H1 (cell line): ENCODE data around the gene CORO1C. TPM values are rescaled to one million over a fixed set of nuclear protein-coding genes. Genes with fewer than 3 reads are reported as not detected.

Source experiments
- CTCF ChIA-PET: fragments of 300-600 bp; sonication (Branson Sonifier 250); formaldehyde crosslinking; loops from one replicate; lab custom pipeline; 2021; ENCODE audit not compliant: partially characterized antibody; lab: Charles Lee
- POLR2A ChIA-PET: fragments of 300-600 bp; sonication (Branson Sonifier 250); formaldehyde crosslinking; loops from one replicate; lab custom pipeline; 2021; ENCODE audit warnings: inconsistent platforms; ENCODE audit not compliant: partially characterized antibody; lab: Charles Lee
- DNase-seq, 2 experiments: peaks; one replicate each; pipeline versions ENCODE4 v3.0.0 to v3.0.0-alpha.2; 2010 to 2022; ENCODE audit warnings: low spot score in 2 of 2, low read depth in 1 of 2, mixed read lengths in 1 of 2
- FAIRE-seq: peaks from 2 replicates; lab custom pipeline; 2011; peaks lifted over from hg19 to GRCh38; lab: Jason Lieb, UNC
- H2AFZ ChIP-seq: 2 replicates; pipeline ENCODE4 v1.8.1; 2012; ENCODE audit warnings: low read length, inconsistent platforms
- H2AK5ac ChIP-seq: 2 replicates; pipeline ENCODE4 v1.6.1; 2013; ENCODE audit warnings: low read depth, low read length
- H2BK120ac ChIP-seq: replicated peaks from 2 replicates; pipeline ENCODE3; 2013; ENCODE audit warnings: low read depth, low read length, inconsistent platforms
- H2BK12ac ChIP-seq: 2 replicates; pipeline ENCODE4 v1.6.1; 2013; ENCODE audit warnings: low read depth, low read length
- H2BK15ac ChIP-seq: 2 replicates; pipeline ENCODE4 v1.6.1; 2013; ENCODE audit warnings: low read length
- H2BK20ac ChIP-seq: 2 replicates; pipeline ENCODE4 v1.6.1; 2013; ENCODE audit warnings: low read length
- H2BK5ac ChIP-seq: 2 replicates; pipeline ENCODE4 v1.6.1; 2013; ENCODE audit warnings: low read depth, low read length
- H3K14ac ChIP-seq: 2 replicates; pipeline ENCODE4 v1.6.1; 2013; ENCODE audit warnings: inconsistent platforms; ENCODE audit not compliant: insufficient read length
- H3K18ac ChIP-seq: 2 replicates; pipeline ENCODE4 v1.6.1; 2013; ENCODE audit warnings: low read length; ENCODE audit errors: extremely low read depth
- H3K23ac ChIP-seq: 2 replicates; pipeline ENCODE4 v1.6.1; 2013; ENCODE audit warnings: inconsistent platforms; ENCODE audit not compliant: insufficient read length
- H3K23me2 ChIP-seq: 2 replicates; pipeline ENCODE4 v1.6.1; 2013; ENCODE audit warnings: low read depth, low read length
- H3K27ac ChIP-seq: 2 replicates; pipeline ENCODE4 v1.6.1; 2011; ENCODE audit warnings: low read depth, low read length, inconsistent platforms
- H3K27me3 ChIP-seq, 4 experiments: replicated peaks in 1 of 4; 1 replicate in 1 of 4; 2 replicates in 3 of 4; pipeline versions ENCODE4 v1.6.1 to v1.8.1; 2011 to 2013; ENCODE audit warnings: low read length in 3 of 4, mild to moderate bottlenecking in 3 of 4, inconsistent platforms in 2 of 4, mixed read lengths in 2 of 4, moderate library complexity in 1 of 4; ENCODE audit not compliant: control insufficient read depth in 3 of 4, insufficient read depth in 3 of 4; ENCODE audit errors: extremely low read depth in 1 of 4
- H3K36me3 ChIP-seq, 4 experiments: 2 replicates each; pipeline versions ENCODE4 v1.6.1 to v1.8.1; 2011 to 2013; ENCODE audit warnings: mild to moderate bottlenecking in 4 of 4, low read length in 3 of 4, moderate library complexity in 2 of 4, control low read depth in 1 of 4, inconsistent platforms in 1 of 4; ENCODE audit not compliant: insufficient read depth in 4 of 4, control insufficient read depth in 2 of 4
- H3K4ac ChIP-seq: replicated peaks from 2 replicates; pipeline ENCODE3; 2013; ENCODE audit warnings: low read length, low read depth, mixed read lengths, inconsistent platforms; ENCODE audit not compliant: insufficient read length
- H3K4me1 ChIP-seq, 4 experiments: replicated peaks in 1 of 4; 1 replicate in 1 of 4; 2 replicates in 3 of 4; pipeline versions ENCODE4 v1.6.1 to v1.8.1; 2011 to 2013; ENCODE audit warnings: low read length in 3 of 4, inconsistent platforms in 2 of 4, mixed read lengths in 1 of 4; ENCODE audit not compliant: insufficient read depth in 4 of 4, control insufficient read depth in 3 of 4
- H3K4me2 ChIP-seq, 2 experiments: 2 replicates each; pipeline versions ENCODE4 v1.6.1 to v1.8.1; 2011 to 2013; ENCODE audit warnings: low read depth in 2 of 2, low read length in 2 of 2, control low read depth in 1 of 2, inconsistent platforms in 1 of 2, mild to moderate bottlenecking in 1 of 2; ENCODE audit not compliant: insufficient read depth in 1 of 2
- H3K4me3 ChIP-seq, 4 experiments: fragments of 200-600, 300-600 bp in 1 of 4; sonication (generic), shearing (Covaris generic), sonication (Bioruptor Twin) in 1 of 4; 2 replicates each; pipeline versions ENCODE4 v1.5.1 to v1.8.1; 2011 to 2016; ENCODE audit warnings: low read length in 4 of 4, low read depth in 3 of 4, control low read depth in 2 of 4, inconsistent platforms in 2 of 4, mild to moderate bottlenecking in 2 of 4, mixed read lengths in 1 of 4, moderate library complexity in 1 of 4; ENCODE audit not compliant: insufficient read depth in 2 of 4; ENCODE audit errors: extremely low read depth in 1 of 4
- H3K56ac ChIP-seq: replicated peaks from 2 replicates; pipeline ENCODE3; 2013; ENCODE audit warnings: low read depth, mild to moderate bottlenecking, mixed read lengths, low read length, inconsistent platforms; ENCODE audit not compliant: insufficient read length
- H3K79me1 ChIP-seq: 2 replicates; pipeline ENCODE4 v1.6.1; 2013; ENCODE audit warnings: low read depth, low read length, control low read depth
- H3K79me2 ChIP-seq, 2 experiments: 2 replicates each; pipeline versions ENCODE4 v1.6.1 to v1.8.1; 2012 to 2013; ENCODE audit warnings: low read length in 2 of 2, mild to moderate bottlenecking in 2 of 2, inconsistent platforms in 1 of 2; ENCODE audit not compliant: insufficient read depth in 2 of 2, control insufficient read depth in 1 of 2
- H3K9ac ChIP-seq, 4 experiments: replicated peaks in 1 of 4; 1 replicate in 1 of 4; 2 replicates in 3 of 4; pipeline versions ENCODE4 v1.6.1 to v1.8.1; 2011 to 2013; ENCODE audit warnings: low read depth in 3 of 4, low read length in 3 of 4, control low read depth in 2 of 4, mild to moderate bottlenecking in 2 of 4, moderate library complexity in 2 of 4, inconsistent platforms in 1 of 4; ENCODE audit errors: extremely low read depth in 1 of 4
- H3K9me3 ChIP-seq, 2 experiments: 2 replicates each; pipeline versions ENCODE4 v1.6.1 to v1.8.1; 2012 to 2013; ENCODE audit warnings: mild to moderate bottlenecking in 2 of 2, moderate library complexity in 2 of 2, control low read depth in 1 of 2, inconsistent platforms in 1 of 2, low read depth in 1 of 2, low read length in 1 of 2, mixed read lengths in 1 of 2; ENCODE audit not compliant: insufficient read depth in 2 of 2
- H4K20me1 ChIP-seq, 2 experiments: replicated peaks in 1 of 2; 2 replicates each; pipeline versions ENCODE3 to v1.8.1; 2011 to 2013; ENCODE audit warnings: inconsistent platforms in 2 of 2, low read length in 2 of 2, mild to moderate bottlenecking in 1 of 2; ENCODE audit not compliant: insufficient read depth in 2 of 2, control insufficient read depth in 1 of 2
- H4K5ac ChIP-seq: 2 replicates; pipeline ENCODE4 v1.6.1; 2013; ENCODE audit warnings: low read length, low read depth, mixed read lengths, inconsistent platforms; ENCODE audit not compliant: insufficient read length
- H4K8ac ChIP-seq: 2 replicates; pipeline ENCODE4 v1.8.0; 2013; ENCODE audit warnings: mild to moderate bottlenecking, moderate library complexity, low read length, inconsistent platforms; ENCODE audit not compliant: insufficient read depth; ENCODE audit errors: extremely low read depth
- H4K91ac ChIP-seq: replicated peaks from 2 replicates; pipeline ENCODE3; 2013; ENCODE audit warnings: low read length, mixed read lengths, inconsistent platforms; ENCODE audit not compliant: insufficient read length
- EGR1 ChIP-seq: IDR thresholded peaks from 2 replicates; pipeline ENCODE4 v1.6.1; 2011; ENCODE audit warnings: low read depth, low read length, borderline replicate concordance
- GTF2F1 ChIP-seq: IDR thresholded peaks from 2 replicates; pipeline ENCODE4 v1.6.1; 2012; ENCODE audit warnings: low read depth, low read length, improper control_type of control experiment, borderline replicate concordance
- JUND ChIP-seq: IDR thresholded peaks from 2 replicates; pipeline ENCODE4 v1.6.1; 2011; ENCODE audit warnings: mild to moderate bottlenecking, improper control_type of control experiment, low read length
- KDM1A ChIP-seq: fragments of 200-600, 300-600 bp; sonication (generic); IDR thresholded peaks from 2 replicates; pipeline ENCODE4 v1.7.1; 2016; ENCODE audit warnings: mild to moderate bottlenecking, low read length, borderline replicate concordance
- NANOG ChIP-seq: IDR thresholded peaks from 2 replicates; pipeline ENCODE4 v1.6.1; 2011; ENCODE audit warnings: low read length, low read depth, mild to moderate bottlenecking, inconsistent platforms; ENCODE audit not compliant: insufficient read depth, poor library complexity, severe bottlenecking
- PHF8 ChIP-seq: fragments of 200-600 bp; sonication (generic); conservative IDR thresholded peaks from 2 replicates; pipeline ENCODE4 v1.7.1; 2012; ENCODE audit warnings: low read depth, mild to moderate bottlenecking, inconsistent platforms, low read length, moderate library complexity
- RFX5 ChIP-seq: IDR thresholded peaks from 2 replicates; pipeline ENCODE4 v1.6.1; 2011; ENCODE audit warnings: low read depth, low read length, improper control_type of control experiment, borderline replicate concordance
- RNF2 ChIP-seq: fragments of 200-900, 300-1000 bp; sonication (generic); IDR thresholded peaks from 2 replicates; pipeline ENCODE4 v1.7.1; 2016; ENCODE audit warnings: borderline replicate concordance, low read depth, mild to moderate bottlenecking, antibody characterized with exemption, low read length; ENCODE audit not compliant: poor library complexity, severe bottlenecking; ENCODE audit errors: missing control alignments
- SP4 ChIP-seq: IDR thresholded peaks from 2 replicates; pipeline ENCODE4 v1.6.1; 2012; ENCODE audit warnings: low read length, inconsistent platforms
- SUZ12 ChIP-seq: fragments of 200-600 bp; sonication (generic); IDR thresholded peaks from 2 replicates; pipeline ENCODE4 v1.6.1; 2012; ENCODE audit warnings: mild to moderate bottlenecking, inconsistent platforms, low read length, moderate library complexity, mixed read lengths
- WGBS, 2 experiments: shearing (Covaris generic) in 1 of 2; methylation state at CpG; one replicate each; pipeline versions ENCODE4 v1.1.6 to v1.1.7; 2013 to 2015; ENCODE audit warnings: low lambda C conversion rate in 2 of 2, mixed read lengths in 2 of 2, inconsistent platforms in 1 of 2, low coverage in 1 of 2, missing lambda C conversion rate in 1 of 2; ENCODE audit not compliant: insufficient replicate concordance in 2 of 2, insufficient coverage in 1 of 2, insufficient read length in 1 of 2; ENCODE audit errors: extremely low coverage in 1 of 2, missing lambda C conversion rate in 1 of 2; 5-methylcytosine and 5-hydroxymethylcytosine counted together
- polyA plus RNA-seq, 7 experiments: library from polyadenylated mRNA; depleted of rRNA in 3 of 7; stranded (reverse) in 5 of 7; unstranded in 2 of 7; fragments of >200 nt in 5 of 7; fragments of 200-250 nt in 2 of 7; gene quantifications; 1 replicate in 5 of 7; 2 replicates in 1 of 7; 4 replicates in 1 of 7; pipeline versions ENCODE4 v1.2.1 to v1.2.3, GENCODE V29; 2011 to 2013; ENCODE audit warnings: missing spikeins in 2 of 7, mixed read lengths in 2 of 7
- total RNA-seq: library from RNA; stranded (reverse); fragmentation: NEBNext Ultra II Directional; extraction: Animal tissue kit (Norgen Biotek cat#: 25700); gene quantifications from 2 replicates; pipeline ENCODE4 v1.2.1, GENCODE V29; 2021

Gene CORO1C
- total and polyA plus RNA-seq, 2 of the 8 experiments (the other 6 are each of a cell fraction or from before 2014, with no cell fraction given), result 72.7 to 120 TPM

DNA sequence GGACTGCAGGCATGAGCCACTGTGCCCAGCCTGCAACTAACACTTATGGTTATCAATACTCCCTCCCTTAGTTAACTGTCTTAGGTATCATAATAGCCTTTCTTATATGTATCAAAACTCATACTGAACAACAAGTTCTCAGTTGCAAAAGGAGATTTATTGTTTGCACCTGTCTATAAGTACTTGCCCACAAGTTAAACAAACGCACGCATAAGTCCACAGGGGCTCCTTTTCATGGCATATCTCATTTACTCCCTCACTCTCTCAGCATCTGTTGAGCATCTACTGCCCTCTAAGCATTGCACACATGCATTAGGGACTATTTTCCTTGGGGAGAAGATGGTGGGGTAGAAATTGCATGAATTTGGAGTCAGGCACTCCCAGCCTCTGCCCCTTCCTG is 46.7 kb upstream of the CORO1C start:
- Histone ChIP-seq H3K18ac (no peak overlapping the region), H3K27ac (no peak overlapping the region), H3K56ac (no peak overlapping the region), H3K23ac (no peak overlapping the region), H3K9me3 (no peaks in the 10 kb centered on the region), H3K36me3 (no peaks in the 10 kb centered on the region), H3K4me2 (no peak overlapping the region), H3K4ac (no peak overlapping the region), H2BK15ac (no peak overlapping the region), H3K9ac (no peak overlapping the region), H4K20me1 (peaks cover 0 to 4% of the 10 kb centered on the region in 2 experiments), H3K79me1 (no peaks in the 10 kb centered on the region; the same call in 1 of the 2 replicates), H3K4me3 (no peak overlapping the region), H2BK12ac (no peak overlapping the region), H2BK20ac (no peak overlapping the region), H2AK5ac (no peak overlapping the region), H3K79me2 (no peaks in the 10 kb centered on the region), H3K27me3 (no peaks in the 10 kb centered on the region), H3K14ac (no peak overlapping the region), H2BK120ac (no peak overlapping the region), H4K8ac (no peak overlapping the region), H4K91ac (no peak overlapping the region), H4K5ac (no peak overlapping the region), H3K4me1 (peaks cover 0 to 8% (median 0%) of the 10 kb centered on the region in 4 experiments; a peak in 3 of 7 replicates), H2AFZ (no peak overlapping the region), H2BK5ac (no peak overlapping the region), H3K23me2 (peaks cover 5% of the 10 kb centered on the region; the same call in 1 of the 2 replicates)
- TF ChIP-seq SUZ12 (no peak), EGR1 (no peak), PHF8 (no peak), KDM1A (no peak), JUND (no peak), NANOG (no peak), SP4 (no peak), RFX5 (no peak), RNF2 (no peak), GTF2F1 (no peak)
- ChIA-PET CTCF (no interaction called here), POLR2A (no interaction called here)
- DNase-seq (no peak), FAIRE-seq (no peak)
- WGBS, 2 experiments, result 96% methylated on average over 2 of the region's 2 CpGs; no CpG with 5 or more reads in 1 of the 2 experiments
